ENCODE results near the gene LMOD2.

The LMOD2 gene

GRCh38 chr7:123656544-123657303, 1.1 kb downstream of the LMOD2 start:
- in situ Hi-C loops (cut with MboI; ENCODE audit: low sequenced_read_pairs, unreplicated experiment): no loop called here
- TF ChIP-seq, protein P1, sequence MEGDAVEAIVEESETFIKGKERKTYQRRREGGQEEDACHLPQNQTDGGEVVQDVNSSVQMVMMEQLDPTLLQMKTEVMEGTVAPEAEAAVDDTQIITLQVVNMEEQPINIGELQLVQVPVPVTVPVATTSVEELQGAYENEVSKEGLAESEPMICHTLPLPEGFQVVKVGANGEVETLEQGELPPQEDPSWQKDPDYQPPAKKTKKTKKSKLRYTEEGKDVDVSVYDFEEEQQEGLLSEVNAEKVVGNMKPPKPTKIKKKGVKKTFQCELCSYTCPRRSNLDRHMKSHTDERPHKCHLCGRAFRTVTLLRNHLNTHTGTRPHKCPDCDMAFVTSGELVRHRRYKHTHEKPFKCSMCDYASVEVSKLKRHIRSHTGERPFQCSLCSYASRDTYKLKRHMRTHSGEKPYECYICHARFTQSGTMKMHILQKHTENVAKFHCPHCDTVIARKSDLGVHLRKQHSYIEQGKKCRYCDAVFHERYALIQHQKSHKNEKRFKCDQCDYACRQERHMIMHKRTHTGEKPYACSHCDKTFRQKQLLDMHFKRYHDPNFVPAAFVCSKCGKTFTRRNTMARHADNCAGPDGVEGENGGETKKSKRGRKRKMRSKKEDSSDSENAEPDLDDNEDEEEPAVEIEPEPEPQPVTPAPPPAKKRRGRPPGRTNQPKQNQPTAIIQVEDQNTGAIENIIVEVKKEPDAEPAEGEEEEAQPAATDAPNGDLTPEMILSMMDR (IDR thresholded peaks at IDR 0.05; ENCODE audit: borderline replicate concordance, control extremely low read depth, extremely low read depth, insufficient read depth, missing control alignments): no peak

DNA sequence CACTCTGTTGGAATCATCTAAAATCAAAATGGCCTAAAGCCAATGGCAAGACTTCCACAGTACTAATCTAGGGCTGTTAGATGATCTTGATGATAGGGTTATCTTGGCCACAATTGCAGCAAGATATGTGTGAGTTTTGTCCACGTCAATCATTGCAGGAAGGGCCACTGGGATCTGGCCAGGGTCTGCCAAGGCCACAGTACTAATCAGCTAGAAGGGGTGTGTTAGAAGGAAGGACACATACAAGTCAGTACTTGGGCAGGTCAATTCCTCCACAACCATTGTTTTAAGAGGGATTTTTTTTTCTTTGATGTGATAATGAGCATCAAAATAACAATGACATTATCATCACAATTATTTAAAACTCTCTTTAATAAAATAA, 1.6 kb downstream of the LMOD2 start:
- TF ChIP-seq, protein P1 (IDR thresholded peaks at IDR 0.05; ENCODE audit: borderline replicate concordance, control extremely low read depth, extremely low read depth, insufficient read depth, missing control alignments): no peak
- no peak for DNase-seq (ENCODE audit: low spot score)
- in situ Hi-C loops (cut with MboI; ENCODE audit: low sequenced_read_pairs, unreplicated experiment): no loop called here

More at GRCh38 chr7:123656544-123657303, 1.1 kb downstream of the LMOD2 start:
- no peak for DNase-seq (ENCODE audit: low spot score)

GRCh38 chr7:123658023-123658422, 2.4 kb downstream of the LMOD2 start:
- in situ Hi-C loops (cut with MboI; ENCODE audit: low sequenced_read_pairs, unreplicated experiment): no loop called here
- TF ChIP-seq, protein P1 (IDR thresholded peaks at IDR 0.05; ENCODE audit: borderline replicate concordance, control extremely low read depth, extremely low read depth, insufficient read depth, missing control alignments): no peak
- DNase-seq (ENCODE audit: low spot score): no peak

- DNase-seq (ENCODE audit: low spot score): no peak
- TF ChIP-seq, protein P1 (IDR thresholded peaks at IDR 0.05; ENCODE audit: borderline replicate concordance, control extremely low read depth, extremely low read depth, insufficient read depth, missing control alignments): no peak
- in situ Hi-C loops (cut with MboI; ENCODE audit: low sequenced_read_pairs, unreplicated experiment): no loop called here
Observed at GRCh38 chr7:123660514-123661354, 5.1 kb downstream of the LMOD2 start.

- DNase-seq (ENCODE audit: low spot score): no peak
- in situ Hi-C loops (cut with MboI; ENCODE audit: low sequenced_read_pairs, unreplicated experiment): no loop called here
- TF ChIP-seq, protein P1 (IDR thresholded peaks at IDR 0.05; ENCODE audit: borderline replicate concordance, control extremely low read depth, extremely low read depth, insufficient read depth, missing control alignments): no peak
Observed at GRCh38 chr7:123661765-123662164, 6.1 kb downstream of the LMOD2 start.

DNA sequence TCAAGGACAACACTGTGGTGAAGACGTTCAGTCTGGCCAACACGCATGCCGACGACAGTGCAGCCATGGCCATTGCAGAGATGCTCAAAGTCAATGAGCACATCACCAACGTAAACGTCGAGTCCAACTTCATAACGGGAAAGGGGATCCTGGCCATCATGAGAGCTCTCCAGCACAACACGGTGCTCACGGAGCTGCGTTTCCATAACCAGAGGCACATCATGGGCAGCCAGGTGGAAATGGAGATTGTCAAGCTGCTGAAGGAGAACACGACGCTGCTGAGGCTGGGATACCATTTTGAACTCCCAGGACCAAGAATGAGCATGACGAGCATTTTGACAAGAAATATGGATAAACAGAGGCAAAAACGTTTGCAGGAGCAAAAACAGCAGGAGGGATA, 6.6 kb downstream of the LMOD2 start:
- TF ChIP-seq, protein P1 (IDR thresholded peaks at IDR 0.05; ENCODE audit: borderline replicate concordance, control extremely low read depth, extremely low read depth, insufficient read depth, missing control alignments): no peak
- no peak for DNase-seq (ENCODE audit: low spot score)
- in situ Hi-C loops (cut with MboI; ENCODE audit: low sequenced_read_pairs, unreplicated experiment): no loop called here
